Mesenchymal stem cell (in vitro differentiated cells and primary cell): Measurements from ENCODE around the gene DDR1.

Source experiments
- DNase-seq: peaks from one replicate; pipeline ENCODE4 v3.0.0-alpha.2; 2013
- H2AFZ ChIP-seq: one replicate; pipeline ENCODE4 v1.6.1; 2013; ENCODE audit warnings: low read depth, mild to moderate bottlenecking, control low read depth, inconsistent platforms, low read length, moderate library complexity
- H2AK5ac ChIP-seq: 2 replicates; pipeline ENCODE4 v1.6.1; 2013; ENCODE audit warnings: low read length, moderate library complexity, mild to moderate bottlenecking, inconsistent platforms; ENCODE audit not compliant: severe bottlenecking
- H2BK120ac ChIP-seq: one replicate; pipeline ENCODE4 v1.6.1; 2013; ENCODE audit warnings: low read depth, mild to moderate bottlenecking, inconsistent platforms, low read length, moderate library complexity
- H2BK12ac ChIP-seq, 2 experiments: one replicate each; pipeline ENCODE4 v1.6.1; 2013; ENCODE audit warnings: inconsistent platforms in 2 of 2, low read length in 2 of 2, mild to moderate bottlenecking in 2 of 2, moderate library complexity in 2 of 2, control low read depth in 1 of 2
- H2BK15ac ChIP-seq: one replicate; pipeline ENCODE4 v1.6.1; 2013; ENCODE audit warnings: mild to moderate bottlenecking, low read depth, inconsistent platforms; ENCODE audit not compliant: poor library complexity, severe bottlenecking
- H2BK5ac ChIP-seq: 2 replicates; pipeline ENCODE4 v1.6.1; 2013; ENCODE audit warnings: low read depth, mild to moderate bottlenecking, low read length, control low read depth, inconsistent platforms; ENCODE audit not compliant: poor library complexity, severe bottlenecking
- H3K14ac ChIP-seq, 2 experiments: one replicate each; pipeline ENCODE4 v1.6.1; 2013; ENCODE audit warnings: inconsistent platforms in 2 of 2, low read length in 2 of 2, control low read depth in 1 of 2, mild to moderate bottlenecking in 1 of 2, moderate library complexity in 1 of 2
- H3K18ac ChIP-seq, 2 experiments: one replicate each; pipeline ENCODE4 v1.6.1; 2013; ENCODE audit warnings: inconsistent platforms in 2 of 2, low read length in 2 of 2, control low read depth in 1 of 2, low read depth in 1 of 2, mild to moderate bottlenecking in 1 of 2
- H3K23ac ChIP-seq, 2 experiments: one replicate each; pipeline ENCODE4 v1.6.1; 2013; ENCODE audit warnings: inconsistent platforms in 2 of 2, low read length in 2 of 2, mild to moderate bottlenecking in 2 of 2, moderate library complexity in 2 of 2, control low read depth in 1 of 2
- H3K27ac ChIP-seq: 2 replicates; pipeline ENCODE4 v1.5.1; 2013; ENCODE audit warnings: mild to moderate bottlenecking, moderate library complexity, low read length, control low read depth, inconsistent platforms; ENCODE audit not compliant: poor library complexity, severe bottlenecking
- H3K27me3 ChIP-seq, 2 experiments: 2 replicates each; pipeline versions ENCODE4 v1.6.1 to v1.7.0; 2013; ENCODE audit warnings: low read length in 2 of 2, mild to moderate bottlenecking in 2 of 2, moderate library complexity in 2 of 2, control low read depth in 1 of 2, inconsistent platforms in 1 of 2; ENCODE audit not compliant: control insufficient read depth in 1 of 2, insufficient read depth in 1 of 2
- H3K36me3 ChIP-seq, 2 experiments: 2 replicates each; pipeline versions ENCODE4 v1.6.1 to v1.7.0; 2013; ENCODE audit warnings: low read length in 2 of 2, control low read depth in 1 of 2, inconsistent platforms in 1 of 2, low read depth in 1 of 2, mild to moderate bottlenecking in 1 of 2; ENCODE audit not compliant: insufficient read depth in 2 of 2, control insufficient read depth in 1 of 2
- H3K4ac ChIP-seq, 2 experiments: one replicate each; pipeline ENCODE4 v1.6.1; 2013; ENCODE audit warnings: inconsistent platforms in 2 of 2, low read length in 2 of 2, mild to moderate bottlenecking in 2 of 2, moderate library complexity in 2 of 2, control low read depth in 1 of 2, low read depth in 1 of 2
- H3K4me1 ChIP-seq: 2 replicates; pipeline ENCODE4 v1.6.1; 2013; ENCODE audit warnings: low read depth, low read length, control low read depth; ENCODE audit not compliant: control insufficient read depth, insufficient read depth
- H3K4me2 ChIP-seq: 2 replicates; pipeline ENCODE4 v1.6.1; 2013; ENCODE audit warnings: low read length, mild to moderate bottlenecking, inconsistent platforms; ENCODE audit not compliant: poor library complexity, severe bottlenecking
- H3K4me3 ChIP-seq, 2 experiments: 2 replicates each; pipeline versions ENCODE4 v1.5.1 to v1.7.0; 2013; ENCODE audit warnings: low read length in 2 of 2, mild to moderate bottlenecking in 2 of 2, control low read depth in 1 of 2, low read depth in 1 of 2; ENCODE audit not compliant: insufficient read depth in 1 of 2
- H3K79me1 ChIP-seq: replicated peaks from 2 replicates; pipeline ENCODE4 v1.6.1; 2013; ENCODE audit warnings: mild to moderate bottlenecking, control low read depth, low read length, inconsistent platforms; ENCODE audit not compliant: poor library complexity, severe bottlenecking
- H3K9ac ChIP-seq: 2 replicates; pipeline ENCODE4 v1.7.0; 2013; ENCODE audit warnings: mild to moderate bottlenecking, low read length, moderate library complexity
- H3K9me3 ChIP-seq: 2 replicates; pipeline ENCODE4 v1.7.0; 2013; ENCODE audit warnings: mild to moderate bottlenecking, low read length; ENCODE audit not compliant: control insufficient read depth
- H4K8ac ChIP-seq: one replicate; pipeline ENCODE4 v1.6.1; 2013; ENCODE audit warnings: inconsistent platforms, mild to moderate bottlenecking, low read length, moderate library complexity
- H4K91ac ChIP-seq: one replicate; pipeline ENCODE4 v1.6.1; 2013; ENCODE audit warnings: mild to moderate bottlenecking, low read length, inconsistent platforms
- WGBS: methylation state at CpG from one replicate; pipeline ENCODE4 v1.1.7; 2013; ENCODE audit warnings: mixed read lengths; 5-methylcytosine and 5-hydroxymethylcytosine counted together

DDR1 gene

DNA sequence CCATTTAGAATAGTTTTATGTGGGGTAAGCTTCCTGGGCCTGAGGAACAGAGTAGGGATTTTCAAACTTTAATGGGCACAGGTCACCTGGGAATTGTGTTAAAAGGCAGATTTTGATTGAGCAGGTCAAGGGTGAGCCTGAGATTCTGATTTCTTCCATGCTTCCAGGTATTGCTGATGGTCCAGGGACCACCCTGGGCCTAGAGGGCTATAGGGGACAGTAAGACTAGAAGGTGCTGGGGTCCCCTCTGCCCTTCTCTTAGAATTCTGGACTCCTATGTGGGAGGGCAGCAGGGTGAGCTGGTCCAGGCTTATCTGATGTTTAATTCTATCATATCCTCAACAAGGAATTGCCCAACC is 2.6 kb downstream of the DDR1 start:
- H3K4me2 ChIP-seq: peak overlapping the region; percentile 97
- peak overlapping the region; percentile 92 for H3K27ac ChIP-seq
- no peak overlapping the region for H4K8ac ChIP-seq
- no peak overlapping the region for H3K4ac ChIP-seq
- H2BK120ac ChIP-seq: no peak overlapping the region
- H3K9me3 ChIP-seq: no peaks in the 10 kb centered on the region
- no peak overlapping the region for H3K9ac ChIP-seq
- no peak overlapping the region for H2BK5ac ChIP-seq
- H3K23ac ChIP-seq: no peak overlapping the region
- H2AK5ac ChIP-seq: peak overlapping the region; percentile 88
- no peak overlapping the region for H2AFZ ChIP-seq
- peak overlapping the region; percentile 16 to 43 for H2BK12ac ChIP-seq
- no peaks in the 10 kb centered on the region for H3K27me3 ChIP-seq
- no peak overlapping the region for H4K91ac ChIP-seq
- peak overlapping the region in 1 of 2 experiments; percentile 26 for H3K18ac ChIP-seq
- H3K4me3 ChIP-seq: no peak overlapping the region
- H3K36me3 ChIP-seq: peaks cover 4 to 34% of the 10 kb centered on the region in 2 experiments
- DNase-seq: no peak
- no peak overlapping the region for H2BK15ac ChIP-seq
- H3K14ac ChIP-seq: no peak overlapping the region
- peaks cover 23% of the 10 kb centered on the region for H3K79me1 ChIP-seq
- H3K4me1 ChIP-seq: peaks cover 61% of the 10 kb centered on the region

DNA sequence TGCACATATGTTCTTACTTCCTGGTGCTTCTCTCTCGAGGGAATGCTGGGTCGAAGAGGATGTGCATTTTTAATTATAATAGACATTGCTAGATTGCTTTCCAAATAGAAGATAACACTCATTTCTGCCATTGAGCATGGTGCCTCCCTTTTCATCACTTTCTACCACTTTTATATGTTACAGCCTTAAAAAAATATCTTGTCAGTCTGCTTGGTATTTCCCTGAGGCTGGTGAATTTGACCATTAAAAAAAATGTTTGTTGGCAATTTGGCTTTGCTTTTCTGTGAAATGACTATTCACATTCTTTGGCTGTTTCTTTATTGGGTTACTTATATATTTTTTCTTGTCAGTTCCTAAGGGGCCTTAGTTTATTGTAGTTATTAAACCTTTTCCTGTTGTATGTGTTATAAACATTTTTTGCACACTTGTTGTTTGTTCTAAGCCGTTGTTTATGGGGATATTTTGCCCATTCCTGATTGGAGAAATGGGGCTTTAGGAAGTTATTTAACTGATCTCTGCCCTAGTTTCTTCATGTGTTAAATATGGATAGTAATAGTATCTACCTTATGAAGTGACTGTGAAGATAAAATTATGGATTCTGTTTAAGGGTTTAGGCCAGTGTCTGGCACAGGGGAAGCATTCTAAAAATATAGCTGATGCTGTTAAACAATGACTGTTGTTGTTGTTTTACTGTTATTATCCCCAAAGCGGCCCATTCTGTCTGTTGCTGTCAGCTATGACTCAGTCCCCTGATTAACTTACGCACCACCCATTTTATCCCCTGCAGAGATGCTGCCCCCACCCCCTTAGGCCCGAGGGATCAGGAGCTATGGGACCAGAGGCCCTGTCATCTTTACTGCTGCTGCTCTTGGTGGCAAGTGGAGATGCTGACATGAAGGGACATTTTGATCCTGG is 3.8 kb downstream of the DDR1 start:
- H2BK120ac ChIP-seq: no peak overlapping the region
- H3K4me2 ChIP-seq: no peak overlapping the region
- H2BK15ac ChIP-seq: no peak overlapping the region
- H4K8ac ChIP-seq: no peak overlapping the region
- H3K27ac ChIP-seq: peak overlapping the region; percentile 40
- no peak overlapping the region for H3K18ac ChIP-seq
- peaks cover 48% of the 10 kb centered on the region for H3K4me1 ChIP-seq
- H2BK5ac ChIP-seq: no peak overlapping the region
- WGBS: 22% methylated on average over 4 of the region's 6 CpGs
- H3K14ac ChIP-seq: no peak overlapping the region
- H2AK5ac ChIP-seq: no peak overlapping the region
- peaks cover 4 to 46% of the 10 kb centered on the region in 2 experiments for H3K36me3 ChIP-seq
- no peaks in the 10 kb centered on the region for H3K9me3 ChIP-seq
- H3K23ac ChIP-seq: no peak overlapping the region
- no peak overlapping the region for H2BK12ac ChIP-seq
- peak overlapping the region; percentile 50 for H3K9ac ChIP-seq
- H4K91ac ChIP-seq: no peak overlapping the region
- H3K27me3 ChIP-seq: no peaks in the 10 kb centered on the region
- peak; percentile 61 for DNase-seq
- no peak overlapping the region for H3K4ac ChIP-seq
- H3K79me1 ChIP-seq: peaks cover 36% of the 10 kb centered on the region
- no peak overlapping the region for H2AFZ ChIP-seq
- H3K4me3 ChIP-seq: peak overlapping the region in 1 of 2 experiments; percentile 0

DNA sequence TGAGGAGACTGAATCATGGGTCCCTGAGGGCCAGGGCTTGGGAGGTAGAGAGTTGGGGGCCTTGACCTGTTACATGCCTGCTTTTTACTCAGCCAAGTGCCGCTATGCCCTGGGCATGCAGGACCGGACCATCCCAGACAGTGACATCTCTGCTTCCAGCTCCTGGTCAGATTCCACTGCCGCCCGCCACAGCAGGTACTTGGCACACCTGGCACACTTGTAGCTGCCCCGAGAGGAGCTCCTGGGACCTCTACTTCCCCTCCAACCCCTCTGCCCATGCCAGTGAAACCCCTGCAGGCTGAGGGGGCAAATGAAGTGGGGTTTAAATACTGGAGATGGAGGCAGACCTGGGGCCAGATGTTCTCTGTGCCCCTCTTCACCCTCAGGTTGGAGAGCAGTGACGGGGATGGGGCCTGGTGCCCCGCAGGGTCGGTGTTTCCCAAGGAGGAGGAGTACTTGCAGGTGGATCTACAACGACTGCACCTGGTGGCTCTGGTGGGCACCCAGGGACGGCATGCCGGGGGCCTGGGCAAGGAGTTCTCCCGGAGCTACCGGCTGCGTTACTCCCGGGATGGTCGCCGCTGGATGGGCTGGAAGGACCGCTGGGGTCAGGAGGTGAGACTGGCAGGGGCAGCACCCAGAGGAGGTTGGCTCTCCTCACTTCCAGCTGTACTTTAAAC is 4.6 kb downstream of the DDR1 start:
- 98% methylated on average over 17 of the region's 18 CpGs for WGBS
- Histone ChIP-seq H3K23ac (no peak overlapping the region), H2BK15ac (no peak overlapping the region), H2BK12ac (no peak overlapping the region), H3K79me1 (peaks cover 42% of the 10 kb centered on the region), H3K4ac (no peak overlapping the region), H2AK5ac (peak overlapping the region; percentile 20), H3K4me2 (no peak overlapping the region), H3K14ac (no peak overlapping the region), H3K27ac (no peak overlapping the region), H2BK5ac (no peak overlapping the region), H3K9ac (peak overlapping the region; percentile 50), H2BK120ac (no peak overlapping the region), H4K91ac (no peak overlapping the region), H4K8ac (no peak overlapping the region), H3K27me3 (no peaks in the 10 kb centered on the region), H3K4me1 (peaks cover 40% of the 10 kb centered on the region), H2AFZ (no peak overlapping the region), H3K4me3 (peak overlapping the region in 1 of 2 experiments; percentile 0), H3K36me3 (peaks cover 10 to 54% of the 10 kb centered on the region in 2 experiments), H3K9me3 (no peaks in the 10 kb centered on the region), H3K18ac (no peak overlapping the region)
- DNase-seq: no peak

DNA sequence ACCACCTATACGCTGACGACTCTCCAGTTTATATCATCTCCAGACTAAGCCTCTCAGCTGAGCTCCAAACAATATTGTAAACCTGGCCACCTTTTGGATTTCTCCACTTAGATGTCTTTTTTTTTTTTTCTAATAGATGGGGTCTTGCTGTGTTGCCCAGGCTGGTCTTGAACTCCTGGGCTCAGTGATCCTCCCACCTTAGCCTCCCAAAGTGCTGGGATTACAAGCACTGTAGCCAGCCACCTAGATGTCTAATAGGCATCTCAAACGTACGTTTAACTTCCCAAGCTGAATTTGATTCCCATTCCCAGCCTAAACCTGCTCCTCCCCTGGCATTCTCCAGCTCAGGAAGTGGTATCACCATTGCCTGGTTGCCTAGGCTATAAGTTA is 5.2 kb downstream of the DDR1 start:
- Histone ChIP-seq H3K18ac (no peak overlapping the region), H3K4me1 (peaks cover 41% of the 10 kb centered on the region)
- WGBS: 93% methylated on average over 3 of the region's 4 CpGs

More for the DNA sequence above, 5.2 kb downstream of the DDR1 start:
- H3K27ac ChIP-seq: no peak overlapping the region
- H3K4ac ChIP-seq: no peak overlapping the region
- H2BK12ac ChIP-seq: no peak overlapping the region
- H3K14ac ChIP-seq: no peak overlapping the region
- H4K8ac ChIP-seq: no peak overlapping the region
- H2BK5ac ChIP-seq: no peak overlapping the region
- no peaks in the 10 kb centered on the region for H3K27me3 ChIP-seq
- peaks cover 13 to 59% of the 10 kb centered on the region in 2 experiments for H3K36me3 ChIP-seq
- H3K9ac ChIP-seq: no peak overlapping the region
- H3K79me1 ChIP-seq: peaks cover 45% of the 10 kb centered on the region
- no peak overlapping the region for H2AFZ ChIP-seq
- DNase-seq: no peak
- no peak overlapping the region for H2BK15ac ChIP-seq
- no peaks in the 10 kb centered on the region for H3K9me3 ChIP-seq
- H2AK5ac ChIP-seq: peak overlapping the region; percentile 14
- H3K4me2 ChIP-seq: no peak overlapping the region
- H3K4me3 ChIP-seq: no peak overlapping the region
- H3K23ac ChIP-seq: no peak overlapping the region
- no peak overlapping the region for H4K91ac ChIP-seq
- no peak overlapping the region for H2BK120ac ChIP-seq
